ENCODE data around the gene CAMKK1. TPM values are rescaled to one million over a fixed set of nuclear protein-coding genes. Genes with fewer than 3 reads are reported as not detected.

Gene CAMKK1
- total RNA-seq, 1 experiment from 2014 or later, result 9.6 TPM

GRCh38 chr17:3812771-3813170 is 80.1 kb downstream of the CAMKK1 start:
- no peak for DNase-seq (ENCODE audit: low read depth)

- DNase-seq (ENCODE audit: low read depth), result no peak
Observed at GRCh38 chr17:3812284-3812683, 80.6 kb downstream of the CAMKK1 start.

Other genes starting within 250 kb of the CAMKK1 start
- 172 and 205 TPM in 2 replicates for gene TAX1BP3, start 224.5 kb downstream of the CAMKK1 start, total RNA-seq (2014; rRNA removed; shearing (Covaris generic))
- gene EMC6, start 224.2 kb downstream of the CAMKK1 start, total RNA-seq (2014; rRNA removed; shearing (Covaris generic)), result 16.3 and 23.1 TPM in 2 replicates
- gene P2RX5, start 196.9 kb downstream of the CAMKK1 start, total RNA-seq (2014; rRNA removed; shearing (Covaris generic)), result 11.5 and 14.5 TPM in 2 replicates
- gene HASPIN, start 169.2 kb downstream of the CAMKK1 start, total RNA-seq (2014; rRNA removed; shearing (Covaris generic)), result 11.0 and 12.7 TPM in 2 replicates
- 47.0 and 56.9 TPM in 2 replicates for gene ITGAE, start 91.9 kb downstream of the CAMKK1 start, total RNA-seq (2014; rRNA removed; shearing (Covaris generic))
- gene NCBP3, start 46.8 kb downstream of the CAMKK1 start, total RNA-seq (2014; rRNA removed; shearing (Covaris generic)), result 18.8 and 30.4 TPM in 2 replicates
- not detected in 2 replicates for gene P2RX1, start 23.4 kb upstream of the CAMKK1 start, total RNA-seq (2014; rRNA removed; shearing (Covaris generic))
- 0.57 and 0.80 TPM in 2 replicates for gene ATP2A3, start 71.4 kb upstream of the CAMKK1 start, total RNA-seq (2014; rRNA removed; shearing (Covaris generic))
- gene ZZEF1, start 250.0 kb upstream of the CAMKK1 start, total RNA-seq (2014; rRNA removed; shearing (Covaris generic)), result 11.5 and 18.2 TPM in 2 replicates